HepG2 (cell line): Measurements from ENCODE around the gene CD9.

Experiments
- EZH2 ChIP-seq: conservative IDR thresholded peaks from 2 replicates; pipeline ENCODE4 v1.6.1; 2012; ENCODE audit warnings: mild to moderate bottlenecking, low read depth, low read length, moderate library complexity
- HDAC2 ChIP-seq: sonication (generic); formaldehyde crosslinking; IDR thresholded peaks from 2 replicates; pipeline ENCODE4 v1.4.0; 2020; ENCODE audit warnings: missing genetic modification reagents
- PHF8 ChIP-seq: sonication (generic); formaldehyde crosslinking; IDR thresholded peaks from 2 replicates; pipeline ENCODE4 v1.5.0; 2020; ENCODE audit warnings: missing genetic modification reagents
- POLR2AphosphoS5 ChIP-seq: IDR thresholded peaks from 2 replicates; pipeline ENCODE4 v1.6.1; 2012; ENCODE audit warnings: low read depth, low read length
- ZFX ChIP-seq: sonication (generic); formaldehyde crosslinking; IDR thresholded peaks from 2 replicates; pipeline ENCODE4 v1.4.0; 2020; ENCODE audit warnings: mild to moderate bottlenecking, low read depth, missing genetic modification reagents, moderate library complexity

DNA sequence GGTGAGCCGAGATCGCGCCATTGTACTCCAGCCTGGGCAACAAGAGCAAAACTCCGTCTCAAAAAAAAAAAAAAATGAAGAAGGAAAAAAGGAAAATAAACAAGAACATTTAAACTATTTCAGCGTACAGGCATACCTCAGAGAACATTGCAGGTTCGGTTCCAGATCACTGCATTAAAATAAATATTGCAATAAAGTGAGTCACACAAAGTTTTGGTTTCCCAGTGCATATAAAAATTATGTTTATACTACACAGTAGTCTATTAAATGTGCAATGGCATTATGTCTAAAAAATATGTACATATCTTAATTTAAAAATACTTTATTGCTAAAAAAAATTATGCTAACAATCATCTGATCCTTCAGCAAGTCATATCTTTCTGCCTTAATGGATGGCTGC is 56.8 kb downstream of the CD9 start:
- TF ChIP-seq POLR2AphosphoS5 (no peak), PHF8 (CRISPR knock-in tag) (no peak), ZFX (no peak), EZH2 (no peak), HDAC2 (no peak)
